RWPE2 (cell line): ENCODE results near the gene SMC1B.

Experiments used
- ATAC-seq: fragments of 200-7000 bp; cut with Tn5 transposase; 3 replicates; pipeline ENCODE4 v1.9.1; 2021; ENCODE audit warnings: low read depth
- DNase-seq: peaks from one replicate; pipeline ENCODE4 v3.0.0-alpha.2; 2020; ENCODE audit warnings: low spot score
- H3K27ac ChIP-seq: fragments of 450-650 bp; 2 replicates; pipeline ENCODE4 v1.5.1; 2017; ENCODE audit warnings: mild to moderate bottlenecking; ENCODE audit not compliant: poor library complexity, severe bottlenecking
- H3K27me3 ChIP-seq: fragments of 250-450 bp; sonication (Bioruptor Pico); 2 replicates; pipeline ENCODE4 v1.5.1; 2021; ENCODE audit warnings: mild to moderate bottlenecking, moderate library complexity; ENCODE audit not compliant: insufficient read depth, poor library complexity, severe bottlenecking
- H3K36me3 ChIP-seq: fragments of 250-450 bp; sonication (Bioruptor Pico); 2 replicates; pipeline ENCODE4 v1.5.1; 2020; ENCODE audit warnings: low read depth, mild to moderate bottlenecking, moderate library complexity
- H3K4me1 ChIP-seq: fragments of 250-450 bp; sonication (Bioruptor Pico); 2 replicates; pipeline ENCODE4 v1.5.1; 2021; ENCODE audit warnings: mild to moderate bottlenecking, moderate library complexity; ENCODE audit not compliant: insufficient read depth, poor library complexity, severe bottlenecking
- H3K4me3 ChIP-seq: fragments of 250-450 bp; sonication (Bioruptor Pico); 2 replicates; pipeline ENCODE4 v1.5.1; 2021; ENCODE audit warnings: mild to moderate bottlenecking, moderate library complexity; ENCODE audit not compliant: severe bottlenecking
- H3K9me3 ChIP-seq: fragments of 250-450 bp; sonication (Bioruptor Pico); 2 replicates; pipeline ENCODE4 v1.5.1; 2021; ENCODE audit warnings: mild to moderate bottlenecking, moderate library complexity; ENCODE audit not compliant: severe bottlenecking
- TF ChIP-seq, protein P1 (sequence below): fragments of 450-650 bp; IDR thresholded peaks from one replicate; pipeline ENCODE4 v1.5.1; 2017; ENCODE audit warnings: mild to moderate bottlenecking, moderate library complexity; ENCODE audit not compliant: poor library complexity, severe bottlenecking

The SMC1B gene

GRCh38 chr22:45316796-45317526 is 96.4 kb downstream of the SMC1B start:
- ATAC-seq (no peak), DNase-seq (no peak)
- TF ChIP-seq, protein P1, sequence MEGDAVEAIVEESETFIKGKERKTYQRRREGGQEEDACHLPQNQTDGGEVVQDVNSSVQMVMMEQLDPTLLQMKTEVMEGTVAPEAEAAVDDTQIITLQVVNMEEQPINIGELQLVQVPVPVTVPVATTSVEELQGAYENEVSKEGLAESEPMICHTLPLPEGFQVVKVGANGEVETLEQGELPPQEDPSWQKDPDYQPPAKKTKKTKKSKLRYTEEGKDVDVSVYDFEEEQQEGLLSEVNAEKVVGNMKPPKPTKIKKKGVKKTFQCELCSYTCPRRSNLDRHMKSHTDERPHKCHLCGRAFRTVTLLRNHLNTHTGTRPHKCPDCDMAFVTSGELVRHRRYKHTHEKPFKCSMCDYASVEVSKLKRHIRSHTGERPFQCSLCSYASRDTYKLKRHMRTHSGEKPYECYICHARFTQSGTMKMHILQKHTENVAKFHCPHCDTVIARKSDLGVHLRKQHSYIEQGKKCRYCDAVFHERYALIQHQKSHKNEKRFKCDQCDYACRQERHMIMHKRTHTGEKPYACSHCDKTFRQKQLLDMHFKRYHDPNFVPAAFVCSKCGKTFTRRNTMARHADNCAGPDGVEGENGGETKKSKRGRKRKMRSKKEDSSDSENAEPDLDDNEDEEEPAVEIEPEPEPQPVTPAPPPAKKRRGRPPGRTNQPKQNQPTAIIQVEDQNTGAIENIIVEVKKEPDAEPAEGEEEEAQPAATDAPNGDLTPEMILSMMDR, result no peak
- H3K27me3 ChIP-seq, result no peaks in the 10 kb centered on the region
- H3K9me3 ChIP-seq, result no peaks in the 10 kb centered on the region
- H3K4me1 ChIP-seq, result peaks cover 17% of the 10 kb centered on the region
- peaks cover 11% of the 10 kb centered on the region for H3K36me3 ChIP-seq
- H3K27ac ChIP-seq, result peak overlapping the region; percentile 22
- H3K4me3 ChIP-seq, result no peak overlapping the region

DNA sequence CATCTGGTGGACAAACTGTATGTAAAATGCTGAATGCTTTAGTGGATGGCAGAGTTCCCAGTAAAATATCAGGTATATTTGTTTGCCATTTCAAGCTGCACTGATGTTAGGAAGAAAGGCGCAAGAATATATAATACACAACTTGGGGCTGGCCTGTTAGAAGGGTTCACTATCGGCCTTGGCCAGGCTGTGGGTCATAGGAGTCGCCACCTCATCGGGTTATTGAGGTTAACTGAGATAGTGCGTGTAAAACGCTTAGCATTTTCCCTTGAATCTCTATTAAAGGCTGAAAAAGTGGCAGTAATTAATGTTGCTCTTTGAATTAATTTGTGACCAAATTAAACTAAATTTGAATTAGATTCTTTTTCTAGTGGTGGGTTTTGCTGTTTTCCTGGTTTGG is 98.6 kb downstream of the SMC1B start:
- peaks cover 17% of the 10 kb centered on the region for H3K4me1 ChIP-seq
- H3K9me3 ChIP-seq, result no peaks in the 10 kb centered on the region
- H3K4me3 ChIP-seq, result no peak overlapping the region
- H3K27me3 ChIP-seq, result no peaks in the 10 kb centered on the region
- H3K36me3 ChIP-seq, result 0 out of 2 replicates have a peak, but pooled peaks cover 3% of the 10 kb centered on the region
- H3K27ac ChIP-seq, result no peak overlapping the region
- no peak for ATAC-seq
- DNase-seq, result no peak
- TF ChIP-seq, protein P1, result no peak

DNA sequence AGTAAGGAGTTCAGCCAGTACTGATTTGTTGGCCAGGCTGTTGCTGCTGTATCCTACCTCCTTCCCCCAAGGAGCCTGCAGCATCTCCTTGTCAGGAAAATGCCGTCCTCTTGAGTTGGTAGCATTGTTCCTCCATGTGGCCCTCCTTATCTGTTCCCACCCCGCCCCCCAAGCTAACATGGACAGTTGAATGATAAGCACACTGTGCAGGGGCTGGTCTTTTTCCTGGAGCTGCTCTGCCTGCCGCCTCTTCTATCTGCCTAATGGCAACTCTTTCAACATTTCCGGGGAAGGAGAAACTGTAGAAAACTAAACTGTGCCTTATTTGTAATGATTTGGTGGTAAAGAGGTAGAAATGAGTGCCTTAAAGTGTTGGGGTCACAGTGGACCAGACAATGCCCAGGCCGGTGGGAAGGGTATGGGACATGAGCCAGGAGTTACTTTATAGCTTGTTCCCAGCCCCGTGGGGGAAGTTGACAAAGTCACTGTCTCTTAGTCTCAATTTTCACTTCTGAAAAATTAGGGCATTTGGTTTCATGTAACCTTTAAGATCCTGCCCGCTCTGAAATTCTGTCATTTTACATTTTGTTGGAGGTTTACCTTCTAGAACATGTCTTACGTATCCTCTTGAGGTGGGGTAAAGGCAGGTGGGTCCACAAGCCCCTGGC is 99.2 kb downstream of the SMC1B start:
- H3K4me1 ChIP-seq, result peaks cover 18% of the 10 kb centered on the region
- H3K27ac ChIP-seq, result no peak overlapping the region
- DNase-seq, result no peak

GRCh38 chr22:45312856-45313255 is 100.5 kb downstream of the SMC1B start:
- Histone ChIP-seq H3K9me3 (no peaks in the 10 kb centered on the region), H3K4me3 (no peak overlapping the region), H3K27ac (no peak overlapping the region), H3K36me3 (0 out of 2 replicates have a peak, but pooled peaks cover 3% of the 10 kb centered on the region), H3K4me1 (peaks cover 13% of the 10 kb centered on the region), H3K27me3 (no peaks in the 10 kb centered on the region)
- TF ChIP-seq, protein P1, result no peak
- ATAC-seq (no peak), DNase-seq (no peak)

More for the DNA sequence above, 99.2 kb downstream of the SMC1B start:
- 0 out of 2 replicates have a peak, but pooled peaks cover 3% of the 10 kb centered on the region for H3K36me3 ChIP-seq
- no peak for ATAC-seq
- H3K27me3 ChIP-seq, result no peaks in the 10 kb centered on the region
- TF ChIP-seq, protein P1, result no peak
- H3K4me3 ChIP-seq, result no peak overlapping the region
- no peaks in the 10 kb centered on the region for H3K9me3 ChIP-seq

- ATAC-seq, result no peak
- TF ChIP-seq, protein P1, result no peak
- no peaks in the 10 kb centered on the region for H3K9me3 ChIP-seq
- DNase-seq, result no peak
- H3K4me3 ChIP-seq, result no peak overlapping the region
- H3K4me1 ChIP-seq, result peaks cover 9% of the 10 kb centered on the region
- H3K27me3 ChIP-seq, result no peaks in the 10 kb centered on the region
- no peak overlapping the region for H3K27ac ChIP-seq
- H3K36me3 ChIP-seq, result 0 out of 2 replicates have a peak, but pooled peaks cover 3% of the 10 kb centered on the region
Observed at GRCh38 chr22:45312415-45312814, 101.0 kb downstream of the SMC1B start.
